GM12801 (cell line): Measurements from ENCODE around the gene NADK.

ENCODE experiments used
- CTCF ChIP-seq: IDR thresholded peaks from one replicate; pipeline ENCODE4 v1.5.1; 2011; ENCODE audit warnings: control low read depth; ENCODE audit not compliant: insufficient read length; ENCODE audit errors: extremely low read depth

Gene NADK

GRCh38 chr1:1768249-1768992 lies 9.8 kb downstream of the NADK start:
- no peak for TF ChIP-seq CTCF

GRCh38 chr1:1764876-1765470 lies 13.3 kb downstream of the NADK start:
- TF ChIP-seq CTCF = no peak

- no peak for TF ChIP-seq CTCF
These were observed 14.3 kb downstream of the NADK start for GRCh38 chr1:1763657-1764621.

GRCh38 chr1:1761504-1762376 lies 16.5 kb downstream of the NADK start:
- TF ChIP-seq CTCF = no peak

GRCh38 chr1:1760715-1761114 lies 17.6 kb downstream of the NADK start:
- TF ChIP-seq CTCF = no peak

GRCh38 chr1:1760345-1760650 lies 18.0 kb downstream of the NADK start:
- no peak for TF ChIP-seq CTCF
